A549 (cell line): Measurements from ENCODE around the gene NNMT. TPM values are rescaled to one million over a fixed set of nuclear protein-coding genes. Genes with fewer than 3 reads are reported as not detected.

Source experiments
- ATAC-seq, 2 experiments: fragments of 200-7000 bp in 1 of 2; fragments of >200 bp in 1 of 2; cut with Nextera tagmentation in 1 of 2; cut with Tn5 transposase in 1 of 2; 3 replicates each; pipeline versions ENCODE4 v1.8.0 to v1.9.1; 2018 to 2020; ENCODE audit warnings: mild to moderate bottlenecking in 1 of 2, moderate library complexity in 1 of 2
- CTCF ChIA-PET: fragments of 300-600 bp; sonication (Branson Sonifier 250); formaldehyde crosslinking; extraction: SDS; loops from one replicate; lab custom pipeline; 2021; ENCODE audit warnings: antibody characterized with exemption, inconsistent platforms; lab: Yijun Ruan, JAX
- POLR2A ChIA-PET: fragments of 350-600 bp; formaldehyde crosslinking; extraction: SDS; loops from one replicate; lab custom pipeline; 2021; ENCODE audit warnings: antibody characterized with exemption, inconsistent platforms; lab: Yijun Ruan, JAX
- DNase-seq, 2 experiments: peaks; one replicate each; pipeline versions ENCODE4 v3.0.0 to v3.0.0-alpha.2; 2011 to 2016; ENCODE audit warnings: low read depth in 1 of 2, low spot score in 1 of 2
- FAIRE-seq: peaks from 2 replicates; lab custom pipeline; 2011; peaks lifted over from hg19 to GRCh38; lab: Jason Lieb, UNC
- H3K27ac ChIP-seq, 2 experiments: fragments of >200 bp; sonication (Bioruptor Twin); formaldehyde crosslinking; 3 replicates each; pipeline ENCODE4 v1.5.1; 2016 to 2017
- H3K4me1 ChIP-seq: fragments of >200 bp; sonication (Bioruptor Twin); formaldehyde crosslinking; 3 replicates; pipeline ENCODE4 v1.6.1; 2016
- H3K4me2 ChIP-seq: fragments of >200 bp; sonication (Bioruptor Twin); formaldehyde crosslinking; 3 replicates; pipeline ENCODE4 v1.6.1; 2016
- H3K4me3 ChIP-seq: fragments of >200 bp; sonication (Bioruptor Twin); formaldehyde crosslinking; 3 replicates; pipeline ENCODE4 v1.5.1; 2016
- H3K9me3 ChIP-seq: fragments of >200 bp; sonication (Bioruptor Twin); formaldehyde crosslinking; 3 replicates; pipeline ENCODE4 v1.6.1; 2016
- BHLHE40 ChIP-seq: IDR thresholded peaks from 2 replicates; pipeline ENCODE4 v1.6.1; 2012; ENCODE audit warnings: low read depth, low read length, inconsistent platforms
- CEBPB ChIP-seq, 2 experiments: fragments of >200 bp in 1 of 2; sonication (Bioruptor Twin) in 1 of 2; formaldehyde crosslinking in 1 of 2; IDR thresholded peaks; 2 replicates each; pipeline ENCODE4 v1.6.1; 2012 to 2016
- CHD4 ChIP-seq: fragments of 200-600 bp; sonication (generic); IDR thresholded peaks from 2 replicates; pipeline ENCODE4 v1.6.1; 2016; ENCODE audit warnings: antibody characterized with exemption, mild to moderate bottlenecking, borderline replicate concordance
- EHMT2 ChIP-seq: fragments of 200-600 bp; sonication (generic); IDR thresholded peaks from 2 replicates; pipeline ENCODE4 v1.6.1; 2016; ENCODE audit warnings: antibody characterized with exemption, low read depth, mild to moderate bottlenecking, moderate library complexity
- ESRRA ChIP-seq: fragments of 150-350 bp; IDR thresholded peaks from 2 replicates; pipeline ENCODE4 v1.6.1; 2014; ENCODE audit warnings: mild to moderate bottlenecking, low read length, borderline replicate concordance
- FOSL2 ChIP-seq, 2 experiments: fragments of 450-650 bp in 1 of 2; fragments of >200 bp in 1 of 2; sonication (Bioruptor Twin) in 1 of 2; formaldehyde crosslinking; IDR thresholded peaks; 2 replicates each; pipeline versions ENCODE4 v1.5.0 to v1.6.1; 2016 to 2020; ENCODE audit warnings: mild to moderate bottlenecking in 1 of 2, moderate library complexity in 1 of 2
- FOXS1 ChIP-seq: fragments of 250-450 bp; sonication (Bioruptor Pico); IDR thresholded peaks from 2 replicates; pipeline ENCODE4 v1.5.0; 2020; ENCODE audit warnings: mild to moderate bottlenecking, moderate library complexity
- GATA3 ChIP-seq: IDR thresholded peaks from 2 replicates; pipeline ENCODE4 v1.6.1; 2012; ENCODE audit warnings: borderline replicate concordance
- HDAC2 ChIP-seq: fragments of 200-600 bp; sonication (generic); IDR thresholded peaks from 2 replicates; pipeline ENCODE4 v1.6.1; 2016
- HOXA7 ChIP-seq: fragments of 250-450 bp; sonication (Bioruptor Pico); IDR thresholded peaks from 2 replicates; pipeline ENCODE4 v1.5.0; 2020; ENCODE audit warnings: mild to moderate bottlenecking, moderate library complexity
- KDM1A ChIP-seq: fragments of 200-600 bp; sonication (generic); IDR thresholded peaks from 2 replicates; pipeline ENCODE4 v1.6.1; 2016; ENCODE audit warnings: low read depth, mild to moderate bottlenecking
- NFE2L2 ChIP-seq: fragments of 150-350 bp; conservative IDR thresholded peaks from 2 replicates; pipeline ENCODE4 v1.6.1; 2014; ENCODE audit warnings: low read length
- NPAS2 ChIP-seq: fragments of 250-450 bp; sonication (Bioruptor Pico); IDR thresholded peaks from 2 replicates; pipeline ENCODE4 v1.8.0; 2022; ENCODE audit warnings: mild to moderate bottlenecking, moderate library complexity, borderline replicate concordance
- PBX3 ChIP-seq: IDR thresholded peaks from 2 replicates; pipeline ENCODE4 v1.6.1; 2012
- POLR2AphosphoS2 ChIP-seq: conservative IDR thresholded peaks from 2 replicates; pipeline ENCODE4 v1.6.1; 2012; ENCODE audit warnings: low read length, improper control_type of control experiment, inconsistent platforms
- RAD21 ChIP-seq, 2 experiments: fragments of >200 bp in 1 of 2; sonication (Bioruptor Twin) in 1 of 2; formaldehyde crosslinking in 1 of 2; IDR thresholded peaks in 1 of 2; conservative IDR thresholded peaks in 1 of 2; 2 replicates in 1 of 2; 3 replicates in 1 of 2; pipeline ENCODE4 v1.6.1; 2012 to 2018; ENCODE audit warnings: inconsistent platforms in 1 of 2
- SREBF2 ChIP-seq: fragments of 450-650 bp; IDR thresholded peaks from 2 replicates; pipeline ENCODE4 v1.6.1; 2014; ENCODE audit warnings: mild to moderate bottlenecking, moderate library complexity
- TP53 ChIP-seq: fragments of 250-450 bp; sonication (Bioruptor Pico); IDR thresholded peaks from 2 replicates; pipeline ENCODE4 v1.5.0; 2021; ENCODE audit warnings: mild to moderate bottlenecking, moderate library complexity
- ZC3H11A ChIP-seq: fragments of 450-650 bp; IDR thresholded peaks from 2 replicates; pipeline ENCODE4 v1.6.1; 2014; ENCODE audit warnings: antibody characterized with exemption, mild to moderate bottlenecking
- ZSCAN20 ChIP-seq: fragments of 250-450 bp; sonication (Bioruptor Pico); IDR thresholded peaks from 2 replicates; pipeline ENCODE4 v1.8.0; 2022; ENCODE audit warnings: mild to moderate bottlenecking, moderate library complexity
- WGBS: methylation state at CpG from one replicate; pipeline ENCODE4 v1.1.6; 2017; ENCODE audit errors: missing lambda C conversion rate; 5-methylcytosine and 5-hydroxymethylcytosine counted together
- polyA plus RNA-seq, 4 experiments: library from polyadenylated mRNA; depleted of rRNA in 3 of 4; stranded (reverse); fragments of >200 nt; fragmentation: RNase III in 1 of 4; extraction: RNeasy Plus Mini Kit Qiagen cat#74134 plus additional on column Dnase treatment in 1 of 4; gene quantifications; 2 replicates in 3 of 4; 3 replicates in 1 of 4; pipeline ENCODE4 v1.2.3, GENCODE V29; 2011 to 2017

Gene NNMT
- polyA plus RNA-seq, 2 of the 4 experiments (the other 2 are of a cell fraction) = 285 to 421 TPM

DNA sequence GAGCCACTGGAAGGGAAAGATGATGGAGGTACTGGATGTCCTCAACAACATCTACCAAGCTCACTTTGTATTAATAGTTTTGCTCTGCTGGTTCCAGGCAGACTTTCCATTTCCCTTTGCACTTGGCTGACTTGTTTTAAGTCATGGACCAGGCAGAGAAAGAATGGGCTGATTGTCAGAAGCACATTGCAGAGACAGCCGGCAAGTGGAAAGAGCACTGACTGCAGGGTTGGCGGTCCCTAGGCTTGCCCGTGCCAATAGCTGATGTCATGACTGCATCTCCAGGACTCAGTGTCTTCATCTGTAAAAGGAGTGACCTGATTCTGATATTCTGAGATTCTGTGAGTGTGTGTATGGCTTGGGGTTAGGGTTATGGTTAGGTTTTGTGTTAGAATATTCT, 20.9 kb upstream of the NNMT start:
- Histone ChIP-seq H3K27ac (no peak overlapping the region), H3K9me3 (no peaks in the 10 kb centered on the region), H3K4me3 (no peak overlapping the region), H3K4me1 (peaks cover 10% of the 10 kb centered on the region), H3K4me2 (no peak overlapping the region)
- ATAC-seq = no peak
- WGBS = 80% methylated on average over 3 of the region's 3 CpGs
- CTCF ChIA-PET = interaction anchor here (1.2 to 6.1 kb wide), 3 partner anchors 13 to 279 kb away, joined by 3 to 44 read pairs (median 3); no protein-coding TSS in a partner anchor
- no peak for DNase-seq
- TF ChIP-seq NFE2L2 = no peak
- no peak for TF ChIP-seq BHLHE40
- TF ChIP-seq SREBF2 = no peak
- no peak for TF ChIP-seq GATA3
- TF ChIP-seq PBX3 = no peak
- no peak for TF ChIP-seq NPAS2
- TF ChIP-seq ZSCAN20 = no peak
- TF ChIP-seq FOXS1 (CRISPR knock-in tag) = no peak
- TF ChIP-seq TP53 (CRISPR knock-in tag) = no peak
- no peak for TF ChIP-seq FOSL2 (IDR thresholded peaks at IDR 0.05)
- TF ChIP-seq FOSL2 (CRISPR knock-in tag; IDR thresholded peaks at IDR 0.05) = no peak
- TF ChIP-seq KDM1A = no peak
- no peak for TF ChIP-seq CHD4
- TF ChIP-seq POLR2AphosphoS2 = no peak
- no peak for TF ChIP-seq CEBPB (IDR thresholded peaks at IDR 0.05)
- TF ChIP-seq HOXA7 (CRISPR knock-in tag) = no peak
- TF ChIP-seq ESRRA = no peak
- POLR2A ChIA-PET = no interaction called here
- no peak for FAIRE-seq

GRCh38 chr11:114276077-114276476, 20.1 kb upstream of the NNMT start:
- peaks cover 18% of the 10 kb centered on the region for H3K4me1 ChIP-seq
- no peak overlapping the region for H3K4me3 ChIP-seq
- DNase-seq (no peak), ATAC-seq (no peak)
- POLR2A ChIA-PET = no interaction called here
- H3K9me3 ChIP-seq = no peaks in the 10 kb centered on the region
- WGBS = no CpG with 5 or more reads among the region's 5 CpGs
- no peak overlapping the region for H3K4me2 ChIP-seq
- no peak overlapping the region for H3K27ac ChIP-seq
- TF ChIP-seq RAD21 (conservative IDR thresholded peaks at IDR 0.05 in 1 of 2, IDR thresholded peaks at IDR 0.05 in 1 of 2) (no peak), FOSL2 (IDR thresholded peaks at IDR 0.05) (no peak), FOSL2 (CRISPR knock-in tag; IDR thresholded peaks at IDR 0.05) (no peak), EHMT2 (no peak), HDAC2 (no peak), ZC3H11A (no peak)
- TF ChIP-seq, all 56 proteins: peak for 0
- FAIRE-seq = no peak
- CTCF ChIA-PET = interaction anchor here (0.6 to 6.1 kb wide), 2 partner anchors 14 to 292 kb away, joined by 5 to 44 read pairs; no protein-coding TSS in a partner anchor

DNA sequence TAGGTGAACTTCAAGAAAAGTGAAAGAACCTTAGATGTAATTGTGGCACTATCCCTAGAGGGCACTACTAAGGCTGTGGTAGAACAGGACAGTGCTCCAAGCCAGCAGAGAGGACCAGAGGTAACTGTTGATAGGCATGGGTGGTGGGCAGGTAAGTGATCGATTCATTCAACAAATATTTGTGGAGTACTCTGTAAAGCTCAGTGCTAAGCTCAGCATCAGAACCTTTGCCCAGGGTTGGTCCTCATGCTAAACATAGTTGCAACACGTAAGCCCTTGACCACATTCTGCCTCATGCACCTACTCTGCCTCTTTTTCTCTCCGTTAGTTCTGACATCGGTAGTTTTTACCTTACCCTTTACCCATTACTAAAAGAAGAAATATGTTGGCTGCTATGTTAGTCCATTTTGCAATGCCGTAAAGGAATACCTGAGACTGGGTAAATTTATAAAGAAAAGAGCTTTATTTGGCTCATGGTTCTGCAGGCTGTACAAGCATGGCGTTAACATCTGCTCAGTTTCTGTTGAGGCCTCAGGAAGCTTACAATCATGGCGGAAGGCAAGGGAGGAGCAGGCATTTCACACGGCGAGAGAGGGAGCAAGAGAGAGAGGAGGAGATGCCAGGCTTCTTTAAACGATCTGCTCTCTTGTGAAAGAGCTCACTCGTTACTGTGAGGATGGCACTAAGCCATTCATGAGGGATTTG, 18.4 kb upstream of the NNMT start:
- no peak overlapping the region for H3K4me2 ChIP-seq
- H3K4me1 ChIP-seq = peaks cover 31% of the 10 kb centered on the region
- FAIRE-seq (no peak), DNase-seq (no peak), ATAC-seq (no peak)
- WGBS = 79% methylated on average over 11 of the region's 11 CpGs
- H3K27ac ChIP-seq = no peak overlapping the region
- TF ChIP-seq NPAS2 (no peak), RAD21 (conservative IDR thresholded peaks at IDR 0.05 in 1 of 2, IDR thresholded peaks at IDR 0.05 in 1 of 2) (no peak), FOSL2 (IDR thresholded peaks at IDR 0.05) (no peak), FOSL2 (CRISPR knock-in tag; IDR thresholded peaks at IDR 0.05) (no peak)
- ChIA-PET CTCF (interaction anchor here (0.6 to 6.1 kb wide), 4 partner anchors 12 to 1965 kb away, joined by 3 to 44 read pairs (median 4); no protein-coding TSS in a partner anchor), POLR2A (no interaction called here)
- H3K4me3 ChIP-seq = no peak overlapping the region
- no peaks in the 10 kb centered on the region for H3K9me3 ChIP-seq
